22Rv1 (cell line): ENCODE results near the gene SLC24A4.

Experiments
- H3K27ac ChIP-seq: fragments of 450-650 bp; 2 replicates; pipeline ENCODE4 v1.5.1; 2017
- ZFX ChIP-seq: fragments of 450-650 bp; IDR thresholded peaks from 2 replicates; pipeline ENCODE4 v1.6.1; 2017; ENCODE audit warnings: antibody characterized with exemption, borderline replicate concordance
- TF ChIP-seq, protein P1 (sequence below): fragments of 450-650 bp; IDR thresholded peaks from 2 replicates; pipeline ENCODE4 v1.5.1; 2017; ENCODE audit warnings: mild to moderate bottlenecking

Gene SLC24A4

DNA sequence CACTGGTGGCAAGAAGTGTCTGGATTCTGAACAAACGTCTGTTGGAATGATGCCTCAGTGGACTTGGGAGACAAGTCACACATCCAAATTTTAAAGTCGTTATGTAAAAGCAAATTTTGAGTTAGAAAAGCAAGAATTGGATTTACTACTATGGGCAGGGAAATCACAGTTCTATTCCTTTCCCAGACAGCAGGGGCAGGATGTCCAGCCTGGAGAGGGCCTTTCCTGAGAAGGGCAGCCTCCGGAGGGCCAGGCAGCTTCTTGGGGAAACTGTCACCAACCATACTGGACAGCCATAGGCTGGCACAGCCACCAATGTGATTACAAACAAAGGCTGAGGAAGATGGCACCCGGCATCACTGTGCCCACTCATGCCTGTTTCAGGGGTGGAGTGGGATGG lies 11.1 kb downstream of the SLC24A4 start:
- TF ChIP-seq, protein P1, sequence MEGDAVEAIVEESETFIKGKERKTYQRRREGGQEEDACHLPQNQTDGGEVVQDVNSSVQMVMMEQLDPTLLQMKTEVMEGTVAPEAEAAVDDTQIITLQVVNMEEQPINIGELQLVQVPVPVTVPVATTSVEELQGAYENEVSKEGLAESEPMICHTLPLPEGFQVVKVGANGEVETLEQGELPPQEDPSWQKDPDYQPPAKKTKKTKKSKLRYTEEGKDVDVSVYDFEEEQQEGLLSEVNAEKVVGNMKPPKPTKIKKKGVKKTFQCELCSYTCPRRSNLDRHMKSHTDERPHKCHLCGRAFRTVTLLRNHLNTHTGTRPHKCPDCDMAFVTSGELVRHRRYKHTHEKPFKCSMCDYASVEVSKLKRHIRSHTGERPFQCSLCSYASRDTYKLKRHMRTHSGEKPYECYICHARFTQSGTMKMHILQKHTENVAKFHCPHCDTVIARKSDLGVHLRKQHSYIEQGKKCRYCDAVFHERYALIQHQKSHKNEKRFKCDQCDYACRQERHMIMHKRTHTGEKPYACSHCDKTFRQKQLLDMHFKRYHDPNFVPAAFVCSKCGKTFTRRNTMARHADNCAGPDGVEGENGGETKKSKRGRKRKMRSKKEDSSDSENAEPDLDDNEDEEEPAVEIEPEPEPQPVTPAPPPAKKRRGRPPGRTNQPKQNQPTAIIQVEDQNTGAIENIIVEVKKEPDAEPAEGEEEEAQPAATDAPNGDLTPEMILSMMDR, result no peak
- TF ChIP-seq ZFX, result no peak
- H3K27ac ChIP-seq, result no peak overlapping the region

DNA sequence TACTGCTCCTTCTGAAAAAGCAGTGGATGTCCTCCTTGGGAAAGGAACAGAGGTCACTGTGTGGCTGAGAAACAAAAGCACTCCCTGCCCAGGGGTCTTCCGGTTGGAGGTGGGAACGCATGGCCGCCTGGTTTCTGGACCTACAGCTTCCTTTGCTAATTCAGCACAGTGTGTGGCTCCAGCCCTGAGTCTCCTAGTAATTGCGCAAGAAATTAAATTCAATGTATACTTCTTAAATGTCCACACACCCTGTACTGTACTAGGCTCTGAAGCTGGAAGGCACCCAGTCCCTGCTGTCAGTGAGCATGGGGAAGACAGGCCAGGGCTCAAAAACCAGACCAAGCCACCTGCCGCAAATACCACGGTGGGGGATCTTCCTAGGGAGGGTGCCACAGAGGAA lies 13.4 kb downstream of the SLC24A4 start:
- no peak overlapping the region for H3K27ac ChIP-seq
- TF ChIP-seq, protein P1, result no peak
- TF ChIP-seq ZFX, result no peak

DNA sequence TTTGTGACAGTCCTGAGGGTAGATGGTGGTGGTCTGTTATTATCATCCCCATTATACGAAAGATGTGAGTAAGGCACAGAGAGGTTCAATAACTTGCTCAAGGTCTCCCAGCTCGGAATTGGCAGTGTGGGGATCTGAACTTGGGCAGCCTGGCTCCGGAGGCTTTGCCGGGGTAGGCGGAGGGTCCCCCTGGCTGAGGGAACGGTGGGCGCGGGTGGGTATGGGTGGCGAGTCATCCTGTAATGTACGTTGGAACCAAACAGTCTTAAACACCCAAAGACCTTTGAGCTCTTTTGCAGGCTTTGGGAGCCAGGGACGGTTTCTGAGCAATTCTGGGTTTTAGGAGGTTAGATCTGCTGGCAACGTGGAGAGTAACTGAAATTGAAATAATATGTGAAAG lies 16.5 kb downstream of the SLC24A4 start:
- TF ChIP-seq, protein P1, result no peak
- TF ChIP-seq ZFX, result no peak
- no peak overlapping the region for H3K27ac ChIP-seq

DNA sequence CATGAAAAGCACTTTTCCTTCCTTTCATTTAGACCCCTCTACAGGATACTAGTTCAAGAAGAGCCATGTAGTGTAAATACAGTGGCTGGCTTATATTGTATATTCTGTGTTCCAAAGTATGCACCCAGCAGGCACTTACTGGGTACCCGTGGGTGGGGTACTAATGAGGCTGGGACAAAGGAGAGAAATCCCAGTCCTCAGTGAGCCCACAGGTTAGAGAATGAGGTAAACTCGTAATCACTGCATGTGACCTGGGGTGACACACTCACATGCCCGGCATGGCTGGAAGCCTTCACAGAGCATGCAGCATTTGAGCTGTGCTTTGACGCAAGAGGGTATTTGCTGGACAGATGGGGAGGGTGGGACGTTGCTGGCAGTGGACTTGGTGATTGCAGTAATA lies 17.1 kb downstream of the SLC24A4 start:
- H3K27ac ChIP-seq, result no peak overlapping the region
- TF ChIP-seq ZFX, result no peak
- TF ChIP-seq, protein P1, result no peak

DNA sequence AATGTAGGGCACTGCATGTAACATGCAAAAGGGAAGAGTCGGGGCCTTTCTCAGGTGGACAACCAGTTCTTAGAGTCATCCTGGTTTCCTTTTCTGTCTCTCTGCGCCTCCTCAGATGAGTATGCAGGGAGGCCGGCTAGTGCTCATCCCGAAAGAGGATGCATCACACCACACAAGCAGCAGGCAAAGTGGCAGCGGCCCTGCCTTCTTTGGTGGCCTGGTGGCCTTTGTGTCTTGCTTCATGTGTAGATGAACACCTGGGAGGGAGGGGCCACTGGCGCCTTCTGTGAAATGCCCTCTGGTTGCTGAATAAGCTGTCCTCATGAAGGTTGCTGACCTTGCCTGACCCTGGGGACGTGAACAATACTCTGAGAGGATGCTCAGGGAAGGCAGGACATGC lies 18.0 kb downstream of the SLC24A4 start:
- TF ChIP-seq, protein P1, result no peak
- no peak for TF ChIP-seq ZFX
- H3K27ac ChIP-seq, result no peak overlapping the region

DNA sequence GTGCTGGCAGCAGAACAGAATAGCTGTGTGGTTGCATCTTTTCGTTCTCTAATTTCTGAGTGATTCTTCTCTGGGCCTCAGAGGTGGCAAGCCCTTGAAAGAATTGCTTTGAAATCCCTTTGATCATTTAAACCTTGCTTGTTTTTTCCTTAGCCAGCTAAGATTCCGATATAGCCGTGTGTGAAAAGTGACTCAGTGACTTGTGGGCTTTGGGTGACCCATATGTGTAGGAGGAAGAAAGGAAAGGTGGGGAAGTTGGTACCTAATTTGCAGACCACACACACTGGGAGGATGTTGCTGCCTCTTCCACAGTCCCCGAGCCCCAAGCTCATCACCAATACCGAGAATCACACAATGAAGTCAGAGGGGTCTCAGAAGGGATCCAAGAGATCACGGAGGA lies 18.8 kb downstream of the SLC24A4 start:
- TF ChIP-seq ZFX, result no peak
- TF ChIP-seq, protein P1, result no peak
- H3K27ac ChIP-seq, result no peak overlapping the region

DNA sequence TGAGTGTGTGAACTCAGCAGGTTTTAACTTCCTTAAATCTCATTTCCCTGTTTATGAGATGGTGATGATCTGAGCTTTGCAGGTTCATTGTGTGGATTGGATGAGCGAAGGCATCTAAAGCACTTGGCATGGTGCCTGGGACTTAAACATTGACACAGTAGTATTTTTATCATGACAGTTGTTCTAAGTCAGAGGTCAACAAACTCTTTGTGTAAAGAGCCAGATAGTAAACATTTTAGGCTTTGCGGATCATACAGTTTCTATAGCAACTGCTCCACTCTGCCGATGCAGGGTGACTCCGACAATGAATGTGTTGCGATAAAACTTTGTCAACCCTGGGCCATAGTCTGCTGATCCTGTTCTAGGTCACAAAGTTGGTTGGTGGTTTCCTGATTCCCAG lies 25.2 kb downstream of the SLC24A4 start:
- no peak overlapping the region for H3K27ac ChIP-seq
- TF ChIP-seq, protein P1, result no peak
- no peak for TF ChIP-seq ZFX
